Measurements from ENCODE around the gene MSH5.
"Not testable (repeated sequence)": the region's sequence is repeated elsewhere in the genome, so short reads cannot be mapped to it uniquely, and the experiment has no call there.

The MSH5 gene

GRCh38 chr6:31778999-31779885, 39.4 kb downstream of the MSH5 start:
- no peak for DNase-seq
- no peak for ATAC-seq

- DNase-seq: no peak
- ATAC-seq: no peak
Observed at GRCh38 chr6:31779908-31780307, 40.1 kb downstream of the MSH5 start.

DNA sequence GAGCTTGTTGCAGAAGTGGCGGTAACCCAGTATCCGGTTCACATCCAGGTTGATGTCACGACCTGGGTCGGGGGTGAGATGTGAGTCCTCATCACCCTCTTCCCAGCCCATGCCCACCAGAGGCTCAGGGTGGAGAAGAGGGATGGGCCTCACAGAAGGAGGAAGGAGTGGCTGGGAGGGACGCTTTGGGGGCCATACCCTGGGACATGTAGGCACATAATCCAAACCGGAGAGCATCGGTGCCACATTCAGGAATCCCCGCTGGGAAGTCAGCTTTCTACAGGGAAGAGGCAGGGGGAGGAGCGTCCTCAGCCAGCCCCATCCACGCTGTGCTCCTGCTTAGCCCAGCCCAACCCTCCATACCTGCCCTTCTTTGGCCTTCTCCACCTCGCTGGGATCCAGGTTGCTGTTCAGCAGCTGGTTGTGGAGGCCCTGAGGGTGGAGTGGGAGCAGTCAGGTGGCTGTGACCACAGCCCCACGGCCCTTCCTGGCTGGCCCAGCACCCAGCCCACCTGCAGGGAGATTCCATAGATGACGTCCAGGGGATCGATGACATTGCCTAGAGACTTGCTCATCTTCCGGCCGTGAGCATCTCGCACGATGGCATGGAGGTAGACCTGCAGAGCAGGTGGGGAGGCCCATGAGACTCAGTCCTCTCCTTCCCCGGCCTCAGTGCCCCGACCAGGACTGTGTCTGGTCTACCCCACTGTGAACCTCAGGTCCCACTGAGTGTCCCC, 40.9 kb downstream of the MSH5 start:
- no peak for ATAC-seq

DNA sequence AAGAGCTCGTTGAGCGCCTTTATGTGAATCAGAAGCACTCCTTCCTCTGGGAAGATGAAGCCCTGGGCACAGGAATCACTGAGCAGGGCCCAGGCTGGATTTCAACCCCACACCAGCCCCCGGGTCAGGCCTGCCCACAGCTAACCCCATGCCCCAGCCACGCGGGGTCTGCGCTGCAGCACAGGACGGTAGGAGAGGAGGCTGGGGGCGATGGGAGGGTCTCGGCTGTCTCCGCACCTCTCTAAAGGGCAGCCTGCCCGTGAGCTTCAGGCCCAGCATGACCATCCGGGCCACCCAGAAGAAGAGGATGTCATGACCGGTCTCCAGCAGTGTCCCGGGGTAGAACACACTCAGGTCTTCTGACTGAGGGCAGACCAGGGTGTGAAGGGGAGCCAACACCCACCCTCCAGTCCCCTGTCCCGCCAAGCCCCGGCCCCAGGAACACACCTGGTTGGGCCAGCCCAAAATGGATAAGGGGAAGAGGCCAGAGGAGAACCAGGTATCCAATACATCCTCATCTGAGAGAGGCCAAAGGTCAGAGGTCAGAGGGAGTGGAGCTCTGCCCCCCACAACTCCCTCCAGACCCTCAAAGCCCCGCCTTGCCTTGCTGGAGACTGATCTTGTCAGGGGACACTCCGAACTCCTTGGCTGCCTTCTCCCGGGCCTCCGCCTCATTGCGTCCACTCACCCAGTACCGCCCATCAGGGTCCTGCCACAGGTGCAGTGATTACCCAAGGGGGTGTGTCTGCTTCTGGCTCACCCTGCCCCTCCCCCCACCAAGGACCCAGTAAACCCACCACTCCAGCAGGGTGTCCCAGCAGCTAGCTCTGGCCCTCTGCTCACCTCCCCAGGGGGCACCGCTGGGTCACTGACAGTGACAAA, 41.7 kb downstream of the MSH5 start:
- DNase-seq (no peak), ATAC-seq (no peak)

More for the DNA sequence above, 40.9 kb downstream of the MSH5 start:
- DNase-seq: no peak

DNA sequence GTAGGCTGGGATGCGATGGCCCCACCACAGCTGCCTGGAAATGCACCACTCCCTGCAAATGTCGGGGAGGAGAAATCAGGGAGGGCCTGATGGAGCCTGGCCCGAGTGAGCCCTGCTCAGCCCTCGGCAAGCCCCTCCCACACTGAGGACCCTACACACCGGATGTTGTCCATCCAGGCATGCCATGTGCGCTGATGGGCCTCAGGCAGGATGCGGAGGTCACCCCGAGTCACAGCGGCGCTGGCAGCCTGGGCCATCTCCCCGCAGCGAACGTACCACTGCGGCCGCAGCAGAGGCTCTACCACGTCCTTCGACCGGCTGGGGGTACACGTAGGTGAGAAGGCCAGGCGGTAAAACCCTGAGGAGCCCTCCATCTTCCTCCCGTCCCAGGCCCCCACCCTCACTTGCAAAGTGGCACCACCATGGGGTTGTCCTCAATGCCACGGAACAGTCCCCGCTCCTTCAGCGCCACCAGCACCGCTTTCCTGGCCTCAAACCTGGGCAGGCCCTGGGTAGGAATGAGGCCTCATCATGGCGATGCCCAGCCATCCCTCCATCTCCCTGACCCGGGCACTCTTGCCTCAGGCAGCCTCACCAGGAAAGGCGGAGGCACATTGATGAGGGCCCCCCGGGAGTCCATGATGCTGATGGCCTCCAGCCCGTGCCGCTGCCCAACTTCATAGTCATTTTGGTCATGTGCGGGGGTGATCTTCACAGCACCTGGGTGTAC, 42.5 kb downstream of the MSH5 start:
- DNase-seq (no peak), ATAC-seq (no peak)

DNA sequence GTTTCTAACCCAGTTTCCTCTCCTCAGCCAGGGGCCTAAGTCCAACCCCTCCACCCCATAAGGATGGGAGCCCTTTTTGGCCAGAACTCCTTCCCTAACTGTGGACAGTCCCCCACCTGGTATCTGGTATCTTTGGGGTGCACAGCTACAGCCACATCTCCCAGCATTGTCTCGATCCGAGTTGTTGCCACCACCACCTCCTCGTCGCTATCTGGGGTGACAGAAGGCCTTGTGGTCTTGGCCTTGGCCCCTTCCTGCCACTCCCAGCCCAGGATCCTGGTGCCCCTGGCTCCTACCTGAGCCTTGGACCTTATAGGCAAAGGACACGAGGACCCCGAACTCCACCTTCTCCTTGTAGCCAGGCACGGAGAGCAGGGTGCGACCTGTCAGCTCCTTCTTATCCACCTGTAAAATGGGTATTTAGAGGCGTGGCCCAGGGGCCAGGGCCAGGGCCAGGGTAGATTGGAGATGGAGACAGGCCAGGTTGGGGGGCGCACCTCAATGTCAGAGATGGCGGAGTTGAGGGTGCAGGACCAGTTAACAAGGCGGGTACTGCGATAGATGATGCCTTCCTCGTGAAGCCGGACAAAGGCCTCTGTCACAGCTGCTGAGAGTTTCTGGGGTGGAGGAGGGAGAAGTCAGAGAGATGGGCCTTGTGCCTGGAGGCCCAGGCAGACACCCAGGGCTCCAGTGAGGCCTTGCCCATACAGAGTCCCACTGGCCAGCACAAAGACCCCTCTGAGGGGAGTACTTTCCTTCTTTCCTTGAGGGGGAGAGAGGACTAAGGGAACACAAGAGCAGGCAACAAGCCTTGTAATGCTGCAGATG, 44.5 kb downstream of the MSH5 start:
- ATAC-seq (no peak), DNase-seq (no peak)

DNA sequence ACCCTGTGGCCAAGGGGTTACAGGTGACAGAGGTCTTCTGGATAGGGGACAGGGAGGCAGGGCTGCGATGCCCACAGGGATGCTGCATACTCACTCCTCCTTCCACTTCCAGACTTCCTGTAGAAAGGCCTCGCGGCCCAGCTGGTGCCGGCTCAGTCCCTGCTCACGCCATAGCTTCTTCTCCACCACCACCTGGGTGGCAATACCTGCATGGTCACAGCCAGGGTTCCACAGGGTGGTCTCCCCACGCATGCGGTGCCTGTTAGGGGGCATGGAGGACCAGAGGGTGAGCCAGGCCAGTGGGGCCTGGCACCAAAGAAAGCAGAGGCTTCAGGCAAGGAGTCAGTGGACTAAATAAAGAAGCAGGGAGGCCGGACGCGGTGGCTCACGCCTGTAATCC, 45.7 kb downstream of the MSH5 start:
- no peak for DNase-seq
- ATAC-seq: no peak

- DNase-seq: peak; percentile 67
- no peak for ATAC-seq
Observed at GRCh38 chr6:31791324-31792089, 51.7 kb downstream of the MSH5 start.

DNA sequence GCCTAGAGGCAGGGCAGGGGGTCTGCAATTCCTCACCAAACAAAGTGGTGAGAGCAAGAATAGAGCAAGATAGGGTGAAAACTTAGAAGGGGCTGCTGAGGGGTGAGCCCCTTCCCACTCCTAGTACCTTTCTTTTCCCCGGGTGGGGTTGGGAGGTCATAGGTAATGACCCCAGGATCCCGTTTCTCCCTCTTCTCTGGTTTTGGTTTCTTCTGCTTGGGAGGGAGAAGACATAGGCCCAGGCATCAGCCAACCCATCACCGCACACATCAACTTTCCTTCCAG, 52.2 kb downstream of the MSH5 start:
- ATAC-seq: no peak

DNA sequence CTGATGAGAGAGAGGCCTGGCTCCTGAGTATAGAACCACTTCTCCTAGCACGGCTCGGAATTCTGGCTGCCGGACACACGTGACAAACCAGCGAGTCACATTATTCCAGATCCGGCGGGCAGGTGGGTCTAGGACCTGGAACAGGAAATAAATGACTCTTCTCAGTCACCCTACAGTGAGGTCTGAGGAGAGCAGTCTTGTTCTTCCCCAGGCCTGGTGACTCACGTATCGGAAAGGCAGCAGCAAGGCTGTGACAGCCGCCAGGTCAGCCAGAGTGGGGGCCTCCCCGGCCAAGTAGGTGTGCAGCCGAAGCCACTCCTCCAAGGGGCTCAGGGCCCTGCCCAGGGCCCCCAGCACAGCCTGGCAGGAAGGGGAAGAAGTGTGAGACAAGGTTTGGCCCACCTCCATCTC, 53.0 kb downstream of the MSH5 start:
- DNase-seq (peak; percentile 56), ATAC-seq (peak; percentile 45)

More for the DNA sequence above, 52.2 kb downstream of the MSH5 start:
- DNase-seq: no peak

DNA sequence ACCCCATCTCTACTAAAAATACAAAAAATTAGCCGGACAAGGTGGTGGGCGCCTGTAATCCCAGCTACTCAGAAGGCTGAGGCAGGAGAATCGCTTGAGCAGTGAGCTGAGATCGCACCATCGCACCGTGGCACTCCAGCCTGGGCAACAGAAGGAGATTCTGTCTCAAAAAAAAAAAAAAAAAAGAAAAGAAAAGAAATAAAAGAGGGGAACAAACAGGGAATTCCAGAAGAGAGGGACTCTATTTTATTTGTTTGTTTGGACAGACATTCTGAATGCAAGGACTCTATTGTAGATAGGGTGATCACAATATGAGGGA, 54.1 kb downstream of the MSH5 start:
- ATAC-seq, DNase-seq: not testable (repeated sequence)

GRCh38 chr6:31794294-31794865, 54.6 kb downstream of the MSH5 start:
- DNase-seq (no peak), ATAC-seq (no peak)

DNA sequence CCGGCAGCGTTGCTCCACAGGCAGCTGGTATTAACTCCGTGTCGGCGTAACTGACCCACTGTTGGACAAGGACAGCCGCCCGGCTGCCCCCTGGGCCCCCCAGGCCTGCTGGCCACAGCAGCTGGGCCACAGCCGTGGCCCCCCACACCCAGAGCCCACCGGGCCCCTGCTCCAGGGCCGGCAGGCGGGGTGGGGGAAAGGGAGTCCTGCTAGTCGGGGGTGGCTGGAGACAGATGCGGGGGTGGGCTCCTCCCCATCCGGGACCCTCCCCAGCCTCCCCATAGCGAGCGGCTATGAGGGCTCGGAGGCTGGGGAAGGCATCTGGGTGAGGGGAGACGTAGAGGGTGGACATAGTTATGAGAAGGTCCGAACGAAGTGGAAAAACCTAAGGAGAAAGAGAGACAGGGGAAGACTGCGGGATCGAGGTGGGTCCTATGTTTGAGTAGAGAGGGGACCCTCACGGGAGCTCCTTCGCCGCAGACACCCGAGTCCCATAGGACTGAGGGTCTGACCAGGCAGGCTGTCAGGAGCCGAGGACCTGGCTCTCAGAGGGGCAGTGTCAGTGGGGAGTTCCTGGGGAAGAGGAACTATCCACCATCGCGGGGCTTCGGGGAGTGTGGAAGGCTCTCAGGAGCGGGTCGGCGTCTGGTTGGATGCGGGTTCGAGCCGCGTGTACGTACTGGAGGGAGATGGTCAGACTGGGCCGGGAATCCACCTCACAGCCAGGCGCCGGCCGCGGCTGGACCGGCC, 55.2 kb downstream of the MSH5 start:
- no peak for DNase-seq
- ATAC-seq: peak; percentile 15

- peak; percentile 92 for DNase-seq
- peak; percentile 85 for ATAC-seq
Observed at GRCh38 chr6:31795616-31796298, 56.0 kb downstream of the MSH5 start, which contains the start of gene VARS1. VARS1 (minus strand) TSS chr6:31795752; CDS start chr6:31795217, 535 bp downstream.

- DNase-seq (no peak), ATAC-seq (no peak)
Observed at GRCh38 chr6:31796993-31797385, 57.2 kb downstream of the MSH5 start.

DNA sequence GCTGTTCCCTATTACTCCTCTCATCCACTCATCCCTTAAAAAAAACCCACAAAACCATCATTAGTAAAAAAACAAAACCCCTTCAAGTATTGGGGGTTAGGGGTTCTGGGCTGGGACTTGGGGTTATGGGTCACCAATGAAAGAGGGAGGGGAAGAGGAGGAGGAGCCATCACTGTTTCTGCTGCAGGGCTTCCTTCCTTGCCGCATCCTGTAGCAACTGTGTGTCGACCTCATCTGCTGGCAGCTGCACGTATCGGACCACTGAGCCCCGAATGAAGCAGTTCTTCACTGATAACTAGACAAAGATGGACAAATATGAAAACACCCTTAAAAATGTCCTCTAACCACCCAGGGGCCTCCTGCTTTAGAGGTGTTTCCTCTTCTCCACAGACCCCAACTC, 57.8 kb downstream of the MSH5 start:
- DNase-seq (no peak), ATAC-seq (no peak)

- DNase-seq: no peak
- ATAC-seq: no peak
Observed at GRCh38 chr6:31799781-31800180, 60.0 kb downstream of the MSH5 start.
